Measurements from ENCODE around the gene HEPN1.
A peak's percentile ranks its signal among the peaks of the same experiment; 100 is the strongest.

HEPN1 gene

DNA sequence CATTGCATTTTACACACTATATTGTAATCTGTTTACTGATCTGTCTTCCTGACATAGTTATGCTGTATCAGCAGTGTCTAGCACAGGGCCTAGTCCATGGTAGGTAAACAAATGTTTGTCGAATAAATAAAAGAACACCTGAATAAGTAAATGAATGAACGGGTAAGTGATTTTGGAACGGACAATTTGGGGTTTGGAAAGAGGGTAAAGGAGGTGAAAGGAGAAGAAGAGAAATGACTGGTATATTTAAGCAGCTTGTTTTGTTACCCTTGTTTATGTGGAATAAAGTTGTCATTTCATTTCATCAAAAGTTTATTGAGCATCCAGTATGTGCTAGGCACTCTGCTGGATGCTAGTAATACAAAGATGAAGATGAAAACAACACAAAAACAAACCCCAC is at the start of gene HEPN1:
Gene HEPN1 (plus strand): TSS at position 301 of the 400 bp plus-strand sequence.
- no peak for DNase-seq (ENCODE audit: low read depth)

DNA sequence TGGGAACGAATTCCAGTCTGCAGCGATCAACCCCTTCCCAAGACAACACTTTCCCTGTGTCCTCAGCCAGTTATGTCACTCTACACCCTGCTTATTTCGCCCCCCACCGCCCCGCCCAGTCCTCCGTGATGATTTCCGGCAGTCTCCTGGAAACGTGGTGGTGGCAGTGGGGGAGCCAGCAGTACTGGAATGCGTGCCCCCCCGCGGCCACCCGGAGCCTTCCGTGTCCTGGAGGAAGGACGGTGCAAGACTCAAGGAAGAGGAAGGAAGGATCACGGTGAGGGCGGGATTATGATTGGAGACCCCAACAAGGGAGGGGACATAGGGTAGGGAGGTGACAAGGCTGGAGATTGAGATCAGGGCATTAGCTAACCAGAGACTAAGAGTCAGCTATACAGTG is 49.7 kb upstream of the HEPN1 start:
- no peak for DNase-seq (ENCODE audit: low read depth)

DNA sequence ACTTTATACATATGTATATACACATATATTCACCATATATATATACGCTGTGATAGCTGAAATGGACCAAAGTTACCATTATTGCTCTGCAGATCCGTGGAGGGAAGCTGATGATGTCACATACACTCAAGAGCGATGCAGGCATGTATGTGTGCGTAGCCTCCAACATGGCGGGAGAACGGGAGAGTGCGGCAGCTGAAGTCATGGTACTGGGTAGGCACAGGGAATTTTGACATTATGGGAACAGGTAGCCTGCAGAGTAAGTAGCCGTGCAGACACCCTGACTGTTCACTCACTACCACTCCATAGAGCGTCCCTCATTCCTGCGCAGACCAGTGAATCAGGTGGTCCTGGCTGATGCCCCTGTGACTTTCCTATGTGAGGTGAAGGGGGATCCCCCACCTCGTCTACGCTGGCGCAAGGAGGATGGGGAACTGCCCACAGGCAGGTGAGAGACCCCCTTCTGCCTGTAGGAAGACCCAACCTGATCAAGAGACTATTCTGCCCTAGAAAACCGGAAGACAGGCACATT is 49.1 kb upstream of the HEPN1 start:
- DNase-seq (ENCODE audit: low read depth) = no peak

DNA sequence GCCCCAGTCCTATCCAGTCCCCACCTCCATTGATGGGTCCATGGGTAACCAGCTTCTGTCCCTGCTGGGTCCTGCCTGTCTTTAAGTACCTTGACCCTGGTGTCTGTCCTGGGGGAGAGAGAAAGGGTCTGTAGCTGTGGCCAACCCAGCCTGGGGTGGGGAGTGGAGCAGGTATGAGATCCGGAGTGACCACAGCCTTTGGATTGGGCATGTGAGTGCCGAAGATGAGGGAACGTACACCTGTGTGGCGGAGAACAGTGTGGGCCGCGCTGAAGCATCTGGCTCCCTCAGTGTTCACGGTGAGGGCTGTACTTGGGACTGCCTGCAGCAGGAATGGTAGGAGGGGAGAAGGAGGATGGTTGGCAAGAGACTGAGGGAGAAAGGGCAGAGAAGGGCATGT is 48.6 kb upstream of the HEPN1 start:
- no peak for DNase-seq (ENCODE audit: low read depth)

DNA sequence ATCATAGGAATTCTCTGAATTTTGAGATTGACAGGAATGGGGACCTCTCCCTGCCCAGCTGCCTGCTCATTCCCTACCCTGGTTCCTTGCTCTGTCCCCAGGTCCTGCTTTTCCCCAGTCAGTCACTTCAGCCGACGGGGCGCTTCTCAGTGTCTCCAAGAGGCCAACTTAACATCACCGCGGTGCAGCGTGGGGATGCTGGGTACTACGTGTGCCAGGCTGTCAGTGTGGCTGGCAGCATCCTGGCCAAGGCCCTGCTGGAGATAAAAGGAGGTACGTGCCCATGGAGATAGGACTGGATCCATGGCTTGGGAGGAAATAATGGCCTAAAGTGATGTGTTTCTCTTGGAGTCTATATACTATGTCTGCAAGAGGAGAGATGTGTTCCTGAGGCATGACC is 46.8 kb upstream of the HEPN1 start:
- DNase-seq (ENCODE audit: low read depth) = no peak

DNA sequence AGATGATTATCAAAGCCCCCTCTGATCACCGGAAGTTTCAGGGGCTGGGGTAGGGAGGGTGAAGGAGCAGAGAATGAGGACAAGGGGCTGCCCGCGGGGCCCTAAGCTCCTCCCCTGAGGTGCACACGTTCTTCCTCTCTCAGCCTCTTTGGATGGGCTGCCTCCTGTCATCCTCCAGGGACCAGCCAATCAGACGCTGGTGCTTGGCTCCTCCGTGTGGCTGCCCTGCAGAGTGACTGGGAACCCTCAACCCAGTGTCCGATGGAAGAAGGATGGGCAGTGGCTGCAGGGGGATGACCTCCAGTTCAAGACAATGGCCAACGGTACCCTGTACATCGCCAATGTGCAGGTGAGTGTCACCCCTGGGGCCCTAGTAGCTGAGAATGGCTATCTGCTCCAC is 46.3 kb upstream of the HEPN1 start:
- no peak for DNase-seq (ENCODE audit: low read depth)

DNA sequence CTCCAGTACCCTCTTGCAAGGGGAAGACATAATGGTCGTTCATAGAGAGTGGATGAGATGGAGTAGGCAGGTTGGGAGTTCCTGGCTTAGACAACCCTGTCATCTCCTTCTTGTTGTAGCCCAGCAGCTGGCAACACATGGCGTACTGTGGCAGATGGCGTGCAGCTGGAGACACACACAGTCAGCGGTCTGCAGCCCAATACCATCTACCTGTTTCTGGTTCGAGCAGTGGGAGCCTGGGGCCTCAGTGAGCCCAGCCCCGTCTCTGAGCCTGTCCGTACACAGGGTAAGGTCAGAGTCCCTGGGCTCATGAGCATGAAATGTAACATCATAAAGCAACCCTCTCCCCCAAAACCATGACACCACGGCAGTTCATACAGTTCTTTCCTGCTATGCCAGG is 45.1 kb upstream of the HEPN1 start:
- DNase-seq (ENCODE audit: low read depth) = no peak

DNA sequence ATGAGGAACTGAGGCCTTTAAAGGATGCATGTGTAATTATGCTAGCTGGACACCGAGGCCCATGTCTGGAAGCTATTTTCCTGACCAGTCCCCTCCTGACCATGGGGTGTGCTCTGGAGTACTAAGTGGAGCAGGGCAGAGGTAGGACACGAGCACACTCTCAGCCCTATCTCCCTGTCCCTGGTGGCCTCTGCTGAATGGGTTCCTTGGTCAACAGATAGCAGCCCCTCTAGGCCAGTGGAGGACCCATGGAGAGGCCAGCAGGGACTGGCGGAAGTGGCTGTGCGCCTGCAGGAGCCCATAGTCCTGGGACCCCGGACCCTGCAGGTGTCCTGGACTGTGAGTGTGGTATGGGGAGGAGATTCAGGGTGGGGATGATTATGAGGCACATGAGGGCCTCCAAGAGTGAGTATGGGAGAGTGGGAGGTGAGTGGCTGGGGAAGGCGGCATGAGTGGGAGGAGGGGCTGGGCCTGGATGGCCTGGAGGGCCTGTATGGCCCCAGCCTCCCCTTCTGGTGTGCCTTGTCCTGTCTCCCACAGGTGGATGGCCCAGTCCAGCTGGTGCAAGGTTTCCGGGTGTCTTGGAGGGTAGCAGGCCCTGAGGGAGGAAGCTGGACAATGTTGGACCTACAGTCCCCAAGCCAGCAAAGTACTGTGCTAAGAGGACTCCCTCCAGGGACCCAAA is 44.3 kb upstream of the HEPN1 start:
- no peak for DNase-seq (ENCODE audit: low read depth)

DNA sequence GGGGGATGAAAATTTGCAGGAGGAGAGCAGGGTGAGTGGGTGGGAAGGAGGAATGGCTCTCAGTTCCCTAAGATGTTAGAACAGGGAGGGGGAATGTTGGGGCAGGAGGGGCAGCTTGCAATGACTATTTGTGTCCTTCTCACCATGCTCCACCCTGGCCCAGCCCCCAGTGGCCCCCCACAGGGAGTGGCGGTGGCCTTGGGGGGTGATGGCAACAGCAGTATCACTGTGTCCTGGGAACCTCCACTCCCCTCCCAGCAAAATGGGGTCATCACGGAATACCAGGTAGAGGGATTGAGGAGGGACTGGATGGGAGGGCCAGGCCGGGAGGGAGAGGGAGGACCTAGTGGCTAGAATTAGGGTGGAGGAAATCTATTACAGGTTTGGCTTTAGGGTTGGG is 43.6 kb upstream of the HEPN1 start:
- DNase-seq (ENCODE audit: low read depth) = no peak

DNA sequence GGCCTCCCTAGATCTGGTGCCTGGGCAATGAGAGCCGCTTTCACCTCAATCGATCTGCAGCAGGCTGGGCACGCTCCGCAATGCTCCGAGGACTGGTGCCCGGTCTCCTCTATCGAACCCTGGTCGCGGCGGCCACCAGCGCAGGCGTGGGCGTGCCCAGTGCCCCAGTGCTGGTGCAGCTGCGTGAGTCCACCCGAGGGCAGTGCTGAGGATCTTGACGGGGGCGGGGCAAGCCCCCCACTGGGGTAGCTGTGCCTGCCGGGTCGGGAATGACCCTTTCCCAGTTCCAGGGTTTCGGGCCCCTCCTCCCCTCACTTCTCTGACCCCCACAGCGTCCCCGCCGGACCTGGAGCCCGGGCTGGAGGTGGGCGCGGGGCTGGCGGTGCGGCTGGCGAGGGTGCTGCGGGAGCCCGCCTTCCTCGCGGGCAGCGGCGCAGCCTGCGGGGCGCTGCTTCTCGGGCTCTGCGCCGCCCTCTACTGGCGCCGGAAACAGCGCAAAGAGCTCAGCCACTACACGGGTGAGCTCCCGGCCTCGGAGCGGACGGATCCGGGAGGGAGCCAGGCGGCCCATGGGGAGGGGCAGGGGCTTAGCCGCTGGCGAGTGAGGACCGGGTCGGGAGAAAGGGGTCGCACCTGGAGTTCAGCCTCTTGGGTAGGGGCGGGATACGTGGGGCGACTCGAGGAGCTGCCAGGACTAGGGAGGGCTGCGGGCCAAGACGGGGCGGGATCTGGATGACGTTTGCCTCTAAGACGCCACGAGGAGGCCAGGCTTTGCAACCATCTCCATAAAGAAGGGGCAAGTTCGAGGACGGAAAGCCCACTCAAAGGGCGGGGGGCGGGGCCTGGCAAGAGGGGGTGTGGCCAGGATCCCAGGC is 42.9 kb upstream of the HEPN1 start:
- DNase-seq (ENCODE audit: low read depth) = peak; percentile 82

DNA sequence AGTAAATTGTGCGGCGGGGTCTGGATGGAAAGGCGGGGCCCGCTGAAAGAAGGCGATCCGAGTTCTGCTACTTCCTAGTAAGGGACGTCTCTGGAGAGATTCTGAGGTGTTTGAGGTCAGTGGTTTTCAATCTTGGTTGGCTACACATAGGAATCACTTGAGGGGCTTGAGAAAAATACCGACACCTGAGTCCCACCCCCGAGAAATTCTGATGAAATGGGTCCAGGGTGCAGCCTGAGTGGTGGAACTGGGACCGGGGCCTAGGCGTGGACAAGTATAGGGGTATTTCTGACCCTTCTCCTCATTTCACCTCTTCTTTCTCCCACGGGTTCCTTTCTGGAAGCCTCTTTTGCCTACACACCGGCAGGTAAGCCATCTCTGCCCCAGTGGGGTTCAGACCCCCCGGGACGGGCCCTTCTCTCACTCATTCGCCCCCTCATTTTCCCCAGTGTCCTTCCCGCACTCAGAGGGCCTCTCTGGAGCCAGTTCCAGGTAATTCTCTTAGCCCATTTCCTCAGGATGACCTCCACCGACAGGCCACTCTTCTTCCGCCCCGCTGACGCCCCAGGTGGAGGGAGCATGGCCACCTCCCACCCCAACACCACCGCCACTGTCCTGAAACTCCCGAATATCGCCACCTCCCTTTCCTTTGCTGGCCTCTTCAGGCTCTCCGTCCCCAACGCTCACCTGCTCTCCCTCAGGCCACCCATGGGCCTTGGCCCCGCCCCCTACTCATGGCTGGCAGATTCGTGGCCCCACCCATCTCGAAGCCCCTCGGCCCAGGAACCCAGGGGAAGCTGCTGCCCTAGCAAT is 42.0 kb upstream of the HEPN1 start:
- no peak for DNase-seq (ENCODE audit: low read depth)

DNA sequence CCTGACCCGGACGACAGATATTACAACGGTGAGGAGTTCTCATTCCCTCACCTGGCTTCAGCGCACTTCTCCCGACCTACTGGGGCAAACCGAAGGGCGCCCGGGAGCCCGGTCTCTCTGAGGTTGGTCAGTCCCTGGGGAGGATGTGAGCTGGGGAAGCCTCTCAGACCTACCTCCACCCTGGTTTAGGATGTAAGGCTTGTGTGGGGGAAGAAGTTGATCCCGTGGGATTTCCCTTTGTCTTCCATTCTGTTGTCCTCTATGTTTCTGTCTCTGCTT is 41.5 kb upstream of the HEPN1 start:
- DNase-seq (ENCODE audit: low read depth) = no peak

DNA sequence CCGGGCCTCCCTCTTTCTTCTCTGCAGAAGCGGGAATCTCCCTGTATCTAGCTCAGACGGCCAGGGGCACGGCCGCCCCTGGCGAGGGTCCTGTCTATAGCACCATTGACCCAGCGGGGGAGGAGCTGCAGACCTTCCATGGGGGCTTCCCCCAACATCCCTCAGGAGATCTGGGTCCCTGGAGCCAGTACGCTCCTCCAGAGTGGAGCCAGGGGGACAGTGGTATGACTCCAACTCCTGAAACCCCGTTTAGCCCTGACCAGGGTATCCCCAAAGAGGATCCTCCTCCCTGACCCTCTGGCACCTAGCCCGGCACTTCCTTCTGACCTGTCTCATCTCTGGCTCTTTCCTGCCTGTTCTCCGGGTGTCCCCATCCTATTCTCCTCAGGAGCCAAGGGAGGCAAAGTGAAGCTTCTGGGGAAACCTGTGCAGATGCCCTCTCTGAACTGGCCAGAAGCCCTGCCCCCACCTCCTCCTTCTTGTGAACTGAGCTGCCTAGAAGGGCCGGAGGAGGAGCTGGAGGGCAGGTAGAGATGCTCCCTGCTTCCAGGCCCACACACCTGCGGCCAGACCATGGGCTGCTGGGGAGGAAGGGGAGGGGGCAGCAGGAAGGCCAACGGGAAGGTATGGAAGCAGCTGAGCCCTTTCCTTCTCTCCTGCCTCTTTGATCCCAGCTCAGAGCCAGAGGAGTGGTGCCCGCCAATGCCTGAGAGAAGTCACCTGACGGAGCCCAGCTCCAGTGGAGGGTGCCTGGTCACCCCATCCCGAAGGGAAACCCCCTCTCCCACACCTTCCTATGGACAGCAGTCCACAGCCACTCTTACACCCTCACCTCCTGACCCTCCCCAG is 40.9 kb upstream of the HEPN1 start:
- no peak for DNase-seq (ENCODE audit: low read depth)

DNA sequence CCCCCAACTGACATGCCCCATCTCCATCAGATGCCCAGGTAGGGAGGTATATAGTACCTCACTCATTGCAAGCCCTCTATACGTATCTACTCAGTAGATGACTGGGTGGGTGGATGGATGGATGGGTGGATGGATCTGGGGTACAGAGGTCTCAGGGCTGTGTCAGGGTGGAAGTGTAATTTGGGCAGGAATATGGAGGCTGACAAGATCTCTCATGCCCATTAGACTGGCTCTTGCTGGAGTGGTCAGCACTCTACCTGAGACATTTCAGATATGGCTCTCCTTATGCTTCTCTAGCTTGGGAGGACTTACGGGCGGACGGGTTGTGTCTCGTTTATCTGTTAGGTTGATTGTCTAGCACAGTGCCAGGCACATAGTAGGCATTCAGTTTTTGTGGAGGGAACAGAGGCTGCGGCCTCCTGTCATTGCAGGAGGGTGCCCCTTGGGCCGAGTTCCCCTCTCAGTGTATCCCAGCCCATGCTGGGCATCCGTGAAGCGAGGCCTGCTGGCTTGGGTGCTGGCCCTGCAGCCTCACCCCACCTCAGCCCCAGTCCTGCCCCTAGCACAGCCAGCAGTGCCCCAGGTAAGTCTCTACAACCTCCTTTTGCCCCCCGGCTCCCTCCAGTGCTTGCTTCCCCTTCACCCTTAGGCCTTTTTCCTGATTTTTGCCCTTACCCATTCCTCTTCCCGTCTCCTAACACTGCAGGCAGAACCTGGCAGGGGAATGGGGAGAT is 40.1 kb upstream of the HEPN1 start:
- DNase-seq (ENCODE audit: low read depth) = no peak

DNA sequence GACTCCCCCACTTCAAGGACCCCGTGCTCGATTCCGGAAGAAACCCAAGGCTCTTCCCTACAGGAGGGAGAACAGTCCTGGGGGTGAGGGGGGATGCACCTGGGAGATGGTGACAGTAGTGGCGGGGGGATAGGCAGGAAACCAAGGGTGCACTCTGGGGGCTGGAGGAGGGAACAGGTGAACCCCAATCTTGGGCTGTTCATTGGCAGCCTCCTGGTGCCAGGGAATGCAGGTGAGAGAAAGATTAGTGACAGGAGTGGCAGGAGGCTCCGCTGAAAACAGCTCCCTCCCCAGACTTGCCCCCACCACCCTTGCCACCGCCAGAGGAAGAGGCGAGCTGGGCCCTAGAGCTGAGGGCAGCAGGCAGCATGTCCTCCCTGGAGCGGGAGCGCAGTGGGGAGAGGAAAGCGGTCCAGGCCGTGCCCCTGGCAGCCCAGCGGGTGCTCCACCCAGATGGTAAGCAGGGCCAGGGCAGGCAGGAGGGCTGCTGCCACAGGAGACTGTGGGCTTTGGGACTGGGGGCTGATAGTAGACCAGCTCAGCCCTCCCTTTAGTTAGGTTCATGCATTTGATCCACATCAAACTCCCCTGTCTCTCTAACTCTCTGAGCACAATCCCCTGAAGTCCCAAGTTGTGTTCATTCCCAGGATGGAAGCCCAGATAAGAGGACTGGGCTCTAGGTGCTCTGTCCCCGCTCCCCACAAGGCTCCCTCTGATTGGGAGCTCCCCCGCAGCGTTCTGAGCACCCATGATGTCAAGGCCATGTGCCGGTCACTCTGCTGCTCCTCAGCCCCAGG is 39.4 kb upstream of the HEPN1 start:
- DNase-seq (ENCODE audit: low read depth) = no peak

DNA sequence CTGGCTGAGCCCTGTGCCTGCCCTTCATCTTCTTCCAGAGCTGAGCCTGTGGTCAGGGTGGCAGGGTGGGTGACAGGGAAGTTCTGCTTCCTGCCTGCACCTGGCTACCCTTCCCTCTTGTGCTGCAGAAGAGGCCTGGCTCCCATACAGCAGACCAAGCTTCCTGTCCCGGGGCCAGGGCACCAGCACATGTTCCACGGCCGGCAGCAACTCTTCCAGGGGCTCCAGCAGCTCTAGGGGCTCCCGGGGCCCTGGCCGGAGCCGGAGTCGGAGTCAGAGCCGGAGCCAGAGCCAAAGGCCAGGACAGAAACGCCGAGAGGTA is 38.8 kb upstream of the HEPN1 start:
- no peak for DNase-seq (ENCODE audit: low read depth)

DNA sequence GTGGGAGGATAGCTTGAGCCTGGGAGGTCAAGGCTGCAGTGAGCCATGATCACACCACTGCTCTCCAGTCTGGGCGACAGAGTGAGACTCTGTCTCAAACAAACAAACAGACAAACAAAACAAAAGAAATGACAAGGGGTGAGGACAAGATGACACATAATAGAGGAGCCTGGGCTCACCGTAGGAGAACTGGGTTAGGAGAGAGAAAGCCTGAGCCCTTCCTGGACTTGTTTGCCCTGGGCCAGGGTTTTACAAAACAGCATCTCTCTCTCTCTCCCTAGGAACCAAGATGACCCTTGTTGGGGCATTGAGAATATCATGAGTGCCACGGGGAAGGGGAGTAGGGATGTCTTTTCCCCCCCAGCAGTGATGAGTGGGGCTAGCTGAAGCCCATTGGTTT is 38.1 kb upstream of the HEPN1 start:
- no peak for DNase-seq (ENCODE audit: low read depth)

DNA sequence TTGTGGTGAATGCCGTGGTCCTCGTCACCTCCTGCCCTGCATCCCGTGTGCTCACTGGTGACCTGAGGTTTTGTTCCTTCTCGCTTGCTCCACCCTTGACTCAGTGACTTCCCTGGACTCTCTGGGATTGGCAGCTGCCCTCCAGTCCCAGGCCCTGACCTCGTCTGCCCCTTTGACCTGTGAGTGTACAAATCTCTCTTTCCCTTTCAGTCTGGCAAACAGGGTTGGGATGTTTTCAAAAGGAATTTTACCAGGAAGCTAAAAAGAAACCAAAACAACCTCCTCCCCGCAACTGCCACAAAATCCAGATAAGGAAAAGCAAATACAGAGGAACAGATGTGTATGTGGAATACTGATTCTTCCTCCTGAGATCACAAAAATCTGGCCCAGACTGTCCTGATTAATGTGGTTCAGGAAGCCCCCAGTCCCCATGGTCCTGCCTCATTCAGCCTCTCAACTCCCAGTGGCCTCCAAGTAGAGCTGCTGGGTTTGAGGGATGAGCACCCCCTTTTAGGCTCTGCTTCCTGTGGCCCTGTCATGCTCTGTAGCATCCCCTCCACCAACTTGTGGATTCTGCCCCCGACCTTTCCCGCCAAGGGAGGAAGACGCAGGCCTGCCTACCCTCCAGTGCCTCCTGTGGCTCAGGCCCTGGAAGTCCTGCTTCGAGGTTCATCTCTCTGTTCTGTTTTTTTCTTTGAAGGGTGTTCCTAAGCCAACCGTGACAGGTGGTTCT is 36.5 kb upstream of the HEPN1 start:
- DNase-seq (ENCODE audit: low read depth) = no peak

DNA sequence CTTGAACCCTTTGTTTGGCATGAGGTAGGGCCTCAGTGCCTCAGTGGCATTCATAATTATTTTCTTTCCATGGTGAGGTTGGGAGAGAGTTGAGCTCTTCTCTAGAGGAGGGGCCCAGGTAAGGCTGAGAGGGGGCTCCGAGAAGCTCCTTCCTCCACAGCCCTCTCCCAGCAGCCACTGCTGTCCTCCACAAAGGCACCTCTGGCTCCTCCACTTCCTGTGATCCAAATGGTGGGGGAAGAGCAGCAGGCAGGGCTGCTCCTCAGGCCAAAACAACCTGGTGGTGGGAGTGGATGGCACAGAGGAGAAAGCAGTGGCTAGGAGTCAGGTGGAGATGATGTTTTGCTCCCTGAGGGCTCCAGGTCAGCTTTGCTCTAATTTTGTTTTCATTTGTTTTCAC is 34.7 kb upstream of the HEPN1 start:
- no peak for DNase-seq (ENCODE audit: low read depth)

Measured in non-pigmented ciliary epithelial cell (primary cell).